ENCODE results near the gene NBR1.

GRCh38 chr17:43125967-43126910, 44.8 kb upstream of the NBR1 start:
- TF ChIP-seq POLR2A (IDR thresholded peaks at IDR 0.05) (no peak), CTCF (IDR thresholded peaks at IDR 0.05 in 8 of 11, conservative IDR thresholded peaks at IDR 0.05 in 3 of 11) (no peak), POLR2AphosphoS5 (IDR thresholded peaks at IDR 0.05) (no peak)

Data from spleen (tissue), 7 donors.